Measurements from ENCODE around the gene IL16.

IL16 gene

DNA sequence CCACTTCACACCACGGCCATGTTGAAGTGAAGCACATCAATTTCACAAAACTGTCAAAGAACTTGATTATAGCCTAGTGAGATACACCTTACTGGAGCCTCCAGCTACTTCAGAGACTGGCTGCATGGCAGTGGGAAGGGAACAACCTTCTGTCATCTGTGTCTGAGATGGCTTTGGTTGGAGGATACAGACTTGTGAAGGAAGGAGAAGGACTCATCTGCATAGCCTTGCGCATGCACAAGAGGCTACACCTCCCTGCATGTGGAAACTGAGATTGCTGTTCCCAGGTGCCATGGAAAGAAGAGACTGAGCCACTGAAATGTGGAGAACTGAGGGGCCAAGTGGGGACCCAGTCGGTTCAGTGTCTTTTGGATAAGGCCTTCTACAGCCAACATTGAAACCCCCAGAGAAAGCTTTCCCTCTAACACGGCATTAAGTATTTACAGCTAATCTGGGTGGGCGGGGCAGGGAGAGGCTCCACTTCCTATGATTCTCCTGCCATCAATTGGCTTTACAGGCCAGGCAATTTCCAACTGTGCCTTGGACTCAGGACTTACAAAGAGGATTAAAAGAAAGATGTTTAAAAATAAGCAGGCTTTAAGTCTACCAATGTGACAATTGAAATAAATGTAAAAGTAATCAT is 58.8 kb downstream of the IL16 start:
- no peak for DNase-seq (ENCODE audit: low read depth in 1 of 2, low spot score in 1 of 2)
- in situ Hi-C loops (cut with HindIII; ENCODE audit: low pct_unique_long_range_greater_than_20kb, low sequenced_read_pairs): no loop called here
- no peak for TF ChIP-seq JUND (IDR thresholded peaks at IDR 0.05; ENCODE audit: low read depth)

DNA sequence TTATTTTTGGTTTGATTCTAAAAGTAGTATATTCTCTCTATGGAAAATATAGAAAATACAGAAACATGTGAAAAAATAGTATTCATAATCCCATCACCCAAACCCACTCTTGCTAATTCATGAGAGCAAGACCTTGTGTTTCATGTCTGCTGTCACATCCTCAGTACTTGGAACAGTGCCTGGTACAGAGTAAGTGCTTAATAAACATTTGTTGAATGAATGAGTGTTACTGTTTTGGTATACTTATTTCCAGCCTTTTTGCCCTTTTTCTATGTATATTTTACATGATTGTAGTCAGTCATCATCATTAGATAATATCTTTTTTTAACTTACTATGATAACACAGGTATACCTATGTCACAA is 59.3 kb downstream of the IL16 start:
- no peak for TF ChIP-seq JUND (IDR thresholded peaks at IDR 0.05; ENCODE audit: low read depth)
- DNase-seq (ENCODE audit: low read depth in 1 of 2, low spot score in 1 of 2): no peak
- in situ Hi-C loops (cut with HindIII; ENCODE audit: low pct_unique_long_range_greater_than_20kb, low sequenced_read_pairs): no loop called here

DNA sequence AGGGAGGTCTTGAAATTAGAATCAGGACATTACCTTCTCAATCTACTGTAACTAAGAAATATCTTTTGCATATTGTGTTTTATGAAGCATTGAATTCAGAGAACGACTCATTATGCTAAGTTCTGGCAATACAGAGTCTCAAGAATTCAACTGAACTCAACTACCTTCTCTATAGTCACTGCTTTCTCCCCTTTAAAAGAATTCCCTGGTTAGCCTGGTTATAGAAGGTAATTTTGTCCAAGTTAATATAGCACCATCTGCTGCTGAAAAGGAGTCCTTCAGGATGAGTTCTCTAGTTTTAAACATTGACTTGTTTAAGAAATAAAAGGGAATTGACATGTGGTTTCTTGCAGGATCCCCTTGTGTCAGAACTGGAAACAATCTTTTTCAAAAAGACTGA is 60.2 kb downstream of the IL16 start:
- no peak for TF ChIP-seq JUND (IDR thresholded peaks at IDR 0.05; ENCODE audit: low read depth)
- DNase-seq (ENCODE audit: low read depth in 1 of 2, low spot score in 1 of 2): peak; percentile 40 to 59
- in situ Hi-C loops (cut with HindIII; ENCODE audit: low pct_unique_long_range_greater_than_20kb, low sequenced_read_pairs): no loop called here

- no peak for TF ChIP-seq JUND (IDR thresholded peaks at IDR 0.05; ENCODE audit: low read depth)
These were observed 60.8 kb downstream of the IL16 start for GRCh38 chr15:81257435-81257834.

GRCh38 chr15:81258455-81258854 is 61.8 kb downstream of the IL16 start:
- in situ Hi-C loops (cut with HindIII; ENCODE audit: low pct_unique_long_range_greater_than_20kb, low sequenced_read_pairs): no loop called here
- TF ChIP-seq JUND (IDR thresholded peaks at IDR 0.05; ENCODE audit: low read depth): no peak
- no peak for DNase-seq (ENCODE audit: low read depth in 1 of 2, low spot score in 1 of 2)

More at GRCh38 chr15:81257435-81257834, 60.8 kb downstream of the IL16 start:
- in situ Hi-C loops (cut with HindIII; ENCODE audit: low pct_unique_long_range_greater_than_20kb, low sequenced_read_pairs): no loop called here
- DNase-seq (ENCODE audit: low read depth in 1 of 2, low spot score in 1 of 2): no peak

GRCh38 chr15:81259760-81260298 is 63.1 kb downstream of the IL16 start:
- in situ Hi-C loops (cut with HindIII; ENCODE audit: low pct_unique_long_range_greater_than_20kb, low sequenced_read_pairs): no loop called here
- no peak for TF ChIP-seq JUND (IDR thresholded peaks at IDR 0.05; ENCODE audit: low read depth)
- DNase-seq (ENCODE audit: low read depth in 1 of 2, low spot score in 1 of 2): peak in 1 of 2 experiments; percentile 7

DNA sequence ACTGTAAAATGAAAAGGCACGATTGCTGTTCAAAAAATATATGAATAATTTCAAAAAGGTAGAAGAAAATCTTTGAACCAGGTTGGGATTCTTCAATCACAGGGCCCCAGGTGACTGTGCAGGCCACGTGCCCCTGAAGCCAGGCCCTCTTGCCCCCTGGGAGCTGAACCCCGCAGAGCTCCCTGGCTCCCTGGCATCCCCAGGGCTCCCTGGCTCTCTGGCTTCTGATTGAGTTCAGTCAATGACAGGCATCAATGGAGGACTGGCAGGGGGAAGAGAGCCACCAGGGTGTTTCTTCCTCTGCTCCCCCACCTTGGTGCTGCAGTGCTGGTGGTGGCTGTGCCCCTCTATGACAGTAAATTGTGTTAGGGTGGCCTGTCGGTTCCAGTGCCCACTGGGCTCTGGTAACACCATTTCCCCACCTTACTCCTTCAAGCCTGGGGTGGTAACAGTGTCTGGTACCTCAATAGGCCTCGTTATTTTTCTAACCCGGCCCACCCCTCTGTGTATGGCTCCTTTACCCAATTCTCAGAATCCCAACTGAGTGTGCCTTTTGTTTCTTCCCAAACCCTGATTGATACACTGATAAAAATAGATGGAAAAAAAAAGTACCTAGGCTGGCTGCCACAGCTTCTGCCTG is 64.6 kb downstream of the IL16 start:
- no peak for DNase-seq (ENCODE audit: low read depth in 1 of 2, low spot score in 1 of 2)
- in situ Hi-C loops (cut with HindIII; ENCODE audit: low pct_unique_long_range_greater_than_20kb, low sequenced_read_pairs): no loop called here
- TF ChIP-seq JUND (IDR thresholded peaks at IDR 0.05; ENCODE audit: low read depth): no peak

DNA sequence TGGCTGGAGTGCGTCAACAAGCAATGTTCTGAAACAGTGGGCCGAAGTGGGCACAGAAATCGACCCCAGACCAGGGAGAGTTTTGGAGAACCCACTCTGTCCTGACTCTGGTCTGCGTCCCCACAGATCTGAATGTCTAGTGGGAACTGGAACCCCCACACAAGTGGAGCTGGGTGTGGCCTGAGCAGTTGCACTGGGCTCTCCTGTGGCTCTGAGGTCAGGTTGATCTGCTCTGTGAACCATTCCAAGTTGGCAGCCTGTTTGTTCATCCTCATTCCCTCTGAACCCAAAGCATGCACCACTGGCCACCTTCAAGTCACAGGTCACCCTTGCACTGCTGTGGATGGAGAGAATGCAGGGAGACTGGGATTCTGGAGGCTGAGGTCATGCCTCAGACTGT is 66.8 kb downstream of the IL16 start:
- in situ Hi-C loops (cut with HindIII; ENCODE audit: low pct_unique_long_range_greater_than_20kb, low sequenced_read_pairs): no loop called here
- DNase-seq (ENCODE audit: low read depth in 1 of 2, low spot score in 1 of 2): no peak
- TF ChIP-seq JUND (IDR thresholded peaks at IDR 0.05; ENCODE audit: low read depth): no peak

- no peak for DNase-seq (ENCODE audit: low read depth in 1 of 2, low spot score in 1 of 2)
- in situ Hi-C loops (cut with HindIII; ENCODE audit: low pct_unique_long_range_greater_than_20kb, low sequenced_read_pairs): no loop called here
- TF ChIP-seq JUND (IDR thresholded peaks at IDR 0.05; ENCODE audit: low read depth): no peak
These were observed 67.6 kb downstream of the IL16 start for GRCh38 chr15:81264072-81264857.

DNA sequence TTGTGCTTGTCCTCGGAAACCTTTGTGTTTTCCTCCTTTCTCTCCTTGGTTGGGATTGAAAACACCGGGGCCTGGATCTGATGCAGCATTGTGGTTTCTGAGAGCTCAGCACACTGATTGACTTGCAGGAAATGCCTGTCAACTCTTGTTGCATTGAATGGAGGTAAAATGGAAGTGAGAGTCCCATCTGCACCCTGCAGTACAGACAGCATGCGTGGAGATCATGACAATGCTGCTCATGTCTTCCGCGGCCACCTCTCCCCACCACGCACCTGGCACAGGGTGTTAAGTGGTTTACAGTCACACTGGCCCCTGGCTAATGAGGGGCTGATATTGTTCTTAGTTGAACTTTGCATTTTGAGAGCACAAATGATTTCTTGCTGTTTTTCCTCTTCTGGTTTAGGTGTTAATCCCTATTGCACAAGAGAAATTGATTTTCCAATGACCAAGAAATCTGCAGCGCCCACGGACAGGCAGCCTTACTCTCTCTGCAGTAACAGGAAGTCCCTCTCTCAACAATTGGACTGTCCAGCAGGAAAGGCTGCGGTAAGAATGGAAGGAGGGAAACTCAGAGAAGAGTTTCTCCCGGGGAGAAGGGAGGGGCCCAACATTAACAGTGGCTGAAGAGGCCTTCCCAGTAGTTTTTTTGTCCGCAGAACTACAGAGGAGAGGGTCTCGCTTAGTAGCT is 68.7 kb downstream of the IL16 start:
- DNase-seq (ENCODE audit: low read depth in 1 of 2, low spot score in 1 of 2): no peak
- in situ Hi-C loops (cut with HindIII; ENCODE audit: low pct_unique_long_range_greater_than_20kb, low sequenced_read_pairs): no loop called here
- TF ChIP-seq JUND (IDR thresholded peaks at IDR 0.05; ENCODE audit: low read depth): no peak

DNA sequence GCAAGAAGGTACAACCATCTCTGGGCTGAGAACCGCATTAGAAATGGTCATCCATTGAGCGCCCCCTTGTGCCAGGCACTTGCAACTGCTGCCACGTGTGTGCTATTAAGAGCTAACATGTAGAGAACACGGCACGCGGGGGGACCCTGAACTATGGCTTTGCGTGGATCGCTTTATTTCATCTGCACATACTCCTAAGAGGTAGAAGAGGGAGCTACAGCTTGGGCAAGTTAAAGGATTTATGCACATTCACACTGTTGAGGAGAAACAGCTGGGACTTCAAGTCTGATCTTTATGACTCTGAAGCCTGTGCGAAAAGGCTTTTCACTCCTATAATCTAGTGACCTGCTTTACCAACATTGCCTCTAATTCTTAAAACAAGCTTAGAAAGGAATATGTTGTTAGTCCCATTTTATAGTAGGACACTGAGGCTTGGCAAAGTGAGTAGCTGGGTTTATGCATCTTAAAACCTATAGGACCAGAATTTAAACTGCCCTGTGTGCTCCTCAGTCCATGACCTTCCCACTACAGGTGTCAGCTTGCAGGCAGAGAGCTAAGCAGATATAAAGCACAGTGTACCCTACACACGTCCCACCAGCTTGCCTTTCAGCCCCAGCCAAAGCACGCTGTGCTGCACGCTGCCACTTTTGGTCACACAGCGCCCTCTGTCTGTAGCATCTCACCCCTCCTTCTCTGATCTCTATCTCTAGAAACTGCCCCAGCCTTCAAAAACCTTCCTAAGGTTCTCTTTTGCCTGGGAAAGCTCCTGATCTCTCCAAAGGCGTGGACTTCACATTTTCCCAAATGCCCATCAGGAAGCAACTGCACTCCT is 69.5 kb downstream of the IL16 start:
- no peak for TF ChIP-seq JUND (IDR thresholded peaks at IDR 0.05; ENCODE audit: low read depth)
- in situ Hi-C loops (cut with HindIII; ENCODE audit: low pct_unique_long_range_greater_than_20kb, low sequenced_read_pairs): no loop called here
- DNase-seq (ENCODE audit: low read depth in 1 of 2, low spot score in 1 of 2): peak; percentile 50 to 82

DNA sequence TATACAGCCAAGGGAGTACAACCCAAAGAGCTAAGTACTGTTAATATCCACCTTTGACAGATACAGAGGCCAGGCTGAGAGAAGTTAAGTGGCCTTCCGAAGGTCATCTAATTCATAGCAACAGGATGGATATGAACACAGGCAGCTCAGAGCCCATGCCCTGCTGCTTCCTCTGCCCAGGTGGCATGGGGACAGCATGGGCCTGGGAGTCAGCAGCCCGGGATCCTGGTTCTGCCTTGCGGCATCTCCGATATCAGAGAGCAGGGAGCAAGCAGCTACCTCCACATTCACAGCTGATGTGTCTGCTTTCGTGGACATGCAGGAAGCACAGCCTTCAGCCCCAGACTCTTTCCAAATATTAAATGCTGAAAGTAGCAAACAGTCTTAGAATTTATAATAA is 71.7 kb downstream of the IL16 start:
- TF ChIP-seq JUND (IDR thresholded peaks at IDR 0.05; ENCODE audit: low read depth): no peak
- in situ Hi-C loops (cut with HindIII; ENCODE audit: low pct_unique_long_range_greater_than_20kb, low sequenced_read_pairs): no loop called here
- DNase-seq (ENCODE audit: low read depth in 1 of 2, low spot score in 1 of 2): no peak

Measured in T47D (cell line).